SU-DHL-6 (cell line): ENCODE data around the gene WDSUB1.
A peak's percentile ranks its signal among the peaks of the same experiment; 100 is the strongest.

Source experiments
- H2AFZ ChIP-seq: fragments of 200-600 bp; sonication (generic); 2 replicates; pipeline ENCODE4 v1.6.1; 2014; ENCODE audit warnings: low read depth, mild to moderate bottlenecking, moderate library complexity, mixed read lengths, antibody characterized with exemption, low read length; ENCODE audit not compliant: severe bottlenecking
- H3F3A ChIP-seq: fragments of 200-600 bp; shearing (Covaris generic); 2 replicates; pipeline ENCODE4 v1.6.0; 2016; ENCODE audit warnings: antibody characterized with exemption, mild to moderate bottlenecking; ENCODE audit not compliant: insufficient read depth
- H3K27ac ChIP-seq: fragments of 200-600 bp; sonication (generic); 2 replicates; pipeline ENCODE4 v1.5.1; 2016; ENCODE audit warnings: low read depth, mild to moderate bottlenecking, low read length, moderate library complexity, mixed read lengths
- H3K27me3 ChIP-seq: fragments of 200-600 bp; sonication (generic), shearing (Covaris generic); 2 replicates; pipeline ENCODE4 v1.6.0; 2014; ENCODE audit warnings: mild to moderate bottlenecking, low read length
- H3K36me3 ChIP-seq: fragments of 200-600 bp; sonication (generic); 2 replicates; pipeline ENCODE4 v1.6.1; 2014; ENCODE audit warnings: mild to moderate bottlenecking, low read length, mixed read lengths
- H3K4me2 ChIP-seq: fragments of 300-600, 200-600 bp; shearing (Covaris generic), sonication (generic); 2 replicates; pipeline ENCODE4 v1.6.0; 2014; ENCODE audit warnings: low read length, low read depth, mild to moderate bottlenecking; ENCODE audit not compliant: poor library complexity, severe bottlenecking
- H3K4me3 ChIP-seq: fragments of 200-600 bp; sonication (generic); 2 replicates; pipeline ENCODE4 v1.5.1; 2014; ENCODE audit warnings: antibody characterized with exemption, low read length, mild to moderate bottlenecking, mixed read lengths; ENCODE audit not compliant: insufficient read depth, poor library complexity, severe bottlenecking
- H3K79me2 ChIP-seq: fragments of 200-600 bp; sonication (generic); 2 replicates; pipeline ENCODE4 v1.6.1; 2014; ENCODE audit warnings: mild to moderate bottlenecking, low read length, moderate library complexity; ENCODE audit not compliant: insufficient read depth
- H3K9ac ChIP-seq: fragments of 200-600 bp; sonication (generic); 2 replicates; pipeline ENCODE4 v1.7.0; 2014; ENCODE audit warnings: mild to moderate bottlenecking, low read length
- H3K9me2 ChIP-seq: fragments of 200-600 bp; sonication (generic); replicated peaks from 2 replicates; pipeline ENCODE4 v1.6.1; 2014; ENCODE audit warnings: low read length; ENCODE audit not compliant: insufficient read depth
- H3K9me3 ChIP-seq: fragments of 200-600 bp; sonication (generic); 2 replicates; pipeline ENCODE4 v1.6.1; 2014; ENCODE audit warnings: low read length, mixed read lengths; ENCODE audit not compliant: insufficient read depth
- H4K20me1 ChIP-seq: fragments of 200-600 bp; sonication (generic); 2 replicates; pipeline ENCODE4 v1.6.1; 2014; ENCODE audit warnings: low read depth, mild to moderate bottlenecking, antibody characterized with exemption, low read length, moderate library complexity, mixed read lengths
- EZH2phosphoT487 ChIP-seq: fragments of 200-600 bp; sonication (generic), shearing (Covaris generic); conservative IDR thresholded peaks from 2 replicates; pipeline ENCODE4 v1.6.1; 2018; ENCODE audit warnings: mild to moderate bottlenecking, antibody characterized with exemption, low read length, moderate library complexity, mixed read lengths
- TF ChIP-seq, protein P1 (sequence below): fragments of 200-600 bp; sonication (generic); IDR thresholded peaks from one replicate; pipeline ENCODE4 v1.5.1; 2017; ENCODE audit warnings: antibody characterized with exemption, mild to moderate bottlenecking, low read length, moderate library complexity; ENCODE audit not compliant: insufficient read depth, poor library complexity, severe bottlenecking

Gene WDSUB1

DNA sequence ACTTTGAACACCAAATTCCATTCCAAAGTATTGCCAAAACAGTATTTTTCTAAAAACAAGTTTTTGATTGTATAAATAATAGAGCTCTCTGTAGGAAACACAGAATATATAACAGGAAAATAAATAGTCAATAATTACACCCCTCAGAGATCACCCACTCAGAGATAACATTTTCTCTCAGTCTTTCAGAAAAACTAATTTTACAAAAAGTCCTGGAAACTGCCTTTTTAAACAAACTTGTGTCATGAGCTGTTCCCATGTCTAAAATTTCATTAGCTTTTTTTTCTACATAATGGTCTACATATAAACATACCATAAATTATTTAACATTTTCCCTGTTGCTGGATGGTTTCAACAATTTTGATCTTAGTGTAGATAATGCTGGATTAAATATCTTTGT is 1.2 kb upstream of the WDSUB1 start:
- Histone ChIP-seq H3K27me3 (no peaks in the 10 kb centered on the region), H2AFZ (no peak overlapping the region), H3K9me2 (no peaks in the 10 kb centered on the region), H3K4me3 (no peak overlapping the region), H3K9me3 (no peaks in the 10 kb centered on the region), H3K9ac (no peak overlapping the region), H3F3A (peaks cover 12% of the 10 kb centered on the region; the same call in 1 of the 2 replicates), H3K36me3 (no peaks in the 10 kb centered on the region), H4K20me1 (no peaks in the 10 kb centered on the region), H3K27ac (no peak overlapping the region), H3K79me2 (0 out of 2 replicates have a peak, but pooled peaks cover 6% of the 10 kb centered on the region), H3K4me2 (peak overlapping the region; percentile 85)
- TF ChIP-seq, protein P1, sequence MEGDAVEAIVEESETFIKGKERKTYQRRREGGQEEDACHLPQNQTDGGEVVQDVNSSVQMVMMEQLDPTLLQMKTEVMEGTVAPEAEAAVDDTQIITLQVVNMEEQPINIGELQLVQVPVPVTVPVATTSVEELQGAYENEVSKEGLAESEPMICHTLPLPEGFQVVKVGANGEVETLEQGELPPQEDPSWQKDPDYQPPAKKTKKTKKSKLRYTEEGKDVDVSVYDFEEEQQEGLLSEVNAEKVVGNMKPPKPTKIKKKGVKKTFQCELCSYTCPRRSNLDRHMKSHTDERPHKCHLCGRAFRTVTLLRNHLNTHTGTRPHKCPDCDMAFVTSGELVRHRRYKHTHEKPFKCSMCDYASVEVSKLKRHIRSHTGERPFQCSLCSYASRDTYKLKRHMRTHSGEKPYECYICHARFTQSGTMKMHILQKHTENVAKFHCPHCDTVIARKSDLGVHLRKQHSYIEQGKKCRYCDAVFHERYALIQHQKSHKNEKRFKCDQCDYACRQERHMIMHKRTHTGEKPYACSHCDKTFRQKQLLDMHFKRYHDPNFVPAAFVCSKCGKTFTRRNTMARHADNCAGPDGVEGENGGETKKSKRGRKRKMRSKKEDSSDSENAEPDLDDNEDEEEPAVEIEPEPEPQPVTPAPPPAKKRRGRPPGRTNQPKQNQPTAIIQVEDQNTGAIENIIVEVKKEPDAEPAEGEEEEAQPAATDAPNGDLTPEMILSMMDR: no peak
- TF ChIP-seq EZH2phosphoT487: no peak

DNA sequence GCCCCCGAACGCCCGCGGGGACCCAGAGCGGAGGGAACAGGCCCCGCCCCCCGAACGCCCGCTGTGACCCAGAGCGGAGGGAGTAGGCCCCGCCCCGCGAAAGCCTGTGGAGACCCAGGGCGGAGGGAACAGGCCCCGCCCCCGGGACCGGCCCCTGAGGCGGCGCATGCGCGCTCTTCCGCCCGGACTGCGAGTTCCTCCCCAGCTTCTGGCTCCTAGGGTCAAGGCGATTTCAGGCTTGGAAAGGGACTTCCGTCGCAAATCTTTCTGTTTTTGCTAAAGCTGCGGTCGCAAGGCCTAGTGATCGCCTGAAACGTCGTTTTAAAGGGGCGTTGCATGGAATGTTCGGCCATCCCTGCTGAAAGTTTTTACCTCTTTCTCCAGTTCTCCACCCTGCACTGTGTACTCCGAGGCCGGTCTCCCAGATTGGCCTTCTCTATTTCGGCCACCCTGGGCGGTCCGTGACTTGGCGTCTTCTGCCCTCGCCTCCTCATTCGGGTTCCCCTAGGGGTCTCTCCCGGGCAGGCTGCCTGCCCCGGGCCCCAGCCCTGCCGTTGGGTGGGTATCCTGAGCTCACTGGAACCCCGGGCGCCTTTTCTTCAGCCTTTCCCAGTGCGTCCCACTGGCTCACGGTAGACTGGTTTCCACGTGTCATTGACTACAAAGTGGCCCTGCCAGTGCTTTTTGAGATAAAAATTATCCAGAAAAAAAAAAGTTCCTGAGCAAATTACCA is 372 bp upstream of the WDSUB1 start:
- H3K36me3 ChIP-seq: no peaks in the 10 kb centered on the region
- peak overlapping the region; percentile 76 for H3K4me3 ChIP-seq
- H3K27ac ChIP-seq: no peak overlapping the region
- H3K27me3 ChIP-seq: no peaks in the 10 kb centered on the region
- H3K4me2 ChIP-seq: peak overlapping the region; percentile 85
- H3K9ac ChIP-seq: peak overlapping the region; percentile 69
- H3F3A ChIP-seq: peaks cover 12% of the 10 kb centered on the region; the same call in 1 of the 2 replicates
- 0 out of 2 replicates have a peak, but pooled peaks cover 6% of the 10 kb centered on the region for H3K79me2 ChIP-seq
- TF ChIP-seq EZH2phosphoT487: no peak
- TF ChIP-seq, protein P1: no peak
- no peaks in the 10 kb centered on the region for H3K9me3 ChIP-seq
- H2AFZ ChIP-seq: peak overlapping the region; percentile 94
- H4K20me1 ChIP-seq: no peaks in the 10 kb centered on the region
- no peaks in the 10 kb centered on the region for H3K9me2 ChIP-seq

DNA sequence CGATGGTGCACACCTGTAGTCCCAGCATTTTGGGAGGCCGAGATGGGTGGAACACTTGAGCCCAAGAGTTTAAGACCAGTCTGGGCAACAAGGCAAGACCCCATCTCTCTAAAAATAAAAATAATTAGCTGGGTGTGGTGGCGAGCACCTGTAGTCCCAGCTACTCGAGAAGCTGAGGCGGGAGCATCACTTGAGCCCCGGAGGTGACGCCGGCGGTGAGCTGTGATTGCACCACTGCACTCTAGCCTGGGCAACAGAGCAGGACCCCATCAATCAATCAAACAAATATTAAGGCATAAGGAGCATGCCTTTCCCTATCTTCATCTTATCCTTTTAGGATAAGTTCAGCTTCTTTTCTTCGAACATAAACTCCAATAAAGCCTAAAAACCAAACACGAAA is 1.1 kb downstream of the WDSUB1 start:
- Histone ChIP-seq H3F3A (peaks cover 12% of the 10 kb centered on the region; the same call in 1 of the 2 replicates), H3K27ac (no peak overlapping the region), H4K20me1 (no peaks in the 10 kb centered on the region), H3K4me2 (peak overlapping the region; percentile 85), H3K9ac (no peak overlapping the region), H3K27me3 (no peaks in the 10 kb centered on the region), H3K9me3 (no peaks in the 10 kb centered on the region), H3K36me3 (peaks cover 3% of the 10 kb centered on the region; the same call in 1 of the 2 replicates), H2AFZ (no peak overlapping the region), H3K4me3 (peak overlapping the region; percentile 76), H3K79me2 (0 out of 2 replicates have a peak, but pooled peaks cover 6% of the 10 kb centered on the region), H3K9me2 (no peaks in the 10 kb centered on the region)
- TF ChIP-seq EZH2phosphoT487: no peak
- TF ChIP-seq, protein P1: no peak
